ENCODE measurements around the gene RTTN.

RTTN gene

GRCh38 chr18:70075906-70076305 is 129.6 kb downstream of the RTTN start:
- DNase-seq = no peak

- no peak for DNase-seq
These were observed 131.4 kb downstream of the RTTN start for GRCh38 chr18:70074116-70074515.

GRCh38 chr18:70073432-70073831 is 132.1 kb downstream of the RTTN start:
- DNase-seq = no peak

DNA sequence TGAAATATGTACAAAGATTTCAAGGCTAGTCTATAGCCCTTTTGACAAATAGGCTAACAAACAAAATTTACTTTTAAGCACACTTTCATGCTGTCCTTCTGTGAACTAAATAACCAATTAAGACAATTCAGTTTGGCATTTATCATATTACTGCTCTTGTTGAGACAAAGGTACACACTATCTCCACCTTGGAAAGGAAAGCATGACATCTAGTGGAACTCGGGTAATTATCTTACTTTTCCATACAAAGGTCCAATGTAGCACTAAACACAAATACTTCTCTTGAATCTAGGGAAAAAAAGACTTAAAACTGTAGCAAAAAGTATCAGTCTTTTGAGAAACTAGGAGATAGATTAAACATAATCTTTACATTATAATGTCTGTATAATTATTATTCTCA is 132.8 kb downstream of the RTTN start:
- DNase-seq = peak in 1 of 5 donors; percentile 8

DNA sequence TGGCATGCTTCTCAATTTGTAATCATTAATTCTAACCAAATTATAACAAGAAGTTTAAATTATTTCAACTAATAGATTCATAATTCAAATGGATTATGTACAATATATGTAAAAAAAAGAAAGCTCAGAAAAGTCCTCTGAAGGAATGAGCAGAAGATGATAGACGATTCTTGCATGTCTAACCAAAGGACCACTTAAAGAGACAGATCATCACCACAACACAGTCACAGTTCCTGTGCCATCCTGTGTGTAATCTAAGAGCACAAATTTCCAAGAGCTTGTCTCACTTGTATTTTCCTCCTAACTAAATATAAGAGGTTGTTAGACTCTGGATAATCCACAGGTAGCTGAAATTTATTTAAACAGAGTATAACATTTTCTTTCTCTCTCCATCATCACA is 135.5 kb downstream of the RTTN start:
- DNase-seq = no peak

DNA sequence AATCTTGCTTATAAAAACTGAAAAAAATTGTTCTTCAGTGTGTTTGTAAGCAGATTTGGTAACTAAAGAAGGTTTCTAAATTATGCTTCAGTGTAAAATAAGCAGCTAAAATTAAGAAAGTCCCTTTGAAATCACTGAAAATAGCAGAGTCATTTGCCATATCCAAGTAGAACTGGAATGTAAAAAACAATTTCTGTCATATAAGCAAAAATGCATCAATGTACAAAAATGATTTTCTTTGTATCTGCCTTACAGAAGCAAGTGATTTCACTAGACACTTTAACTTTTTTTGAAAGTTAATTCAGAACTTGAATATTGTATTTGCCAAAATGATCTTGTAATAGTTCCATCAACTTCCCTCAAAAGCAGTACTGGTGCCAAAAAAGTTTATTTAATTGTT is 136.1 kb downstream of the RTTN start:
- DNase-seq = no peak

- no peak for DNase-seq
These were observed 136.5 kb downstream of the RTTN start for GRCh38 chr18:70068981-70069380.

- no peak for DNase-seq
These were observed 145.8 kb downstream of the RTTN start for GRCh38 chr18:70059684-70060083.

DNA sequence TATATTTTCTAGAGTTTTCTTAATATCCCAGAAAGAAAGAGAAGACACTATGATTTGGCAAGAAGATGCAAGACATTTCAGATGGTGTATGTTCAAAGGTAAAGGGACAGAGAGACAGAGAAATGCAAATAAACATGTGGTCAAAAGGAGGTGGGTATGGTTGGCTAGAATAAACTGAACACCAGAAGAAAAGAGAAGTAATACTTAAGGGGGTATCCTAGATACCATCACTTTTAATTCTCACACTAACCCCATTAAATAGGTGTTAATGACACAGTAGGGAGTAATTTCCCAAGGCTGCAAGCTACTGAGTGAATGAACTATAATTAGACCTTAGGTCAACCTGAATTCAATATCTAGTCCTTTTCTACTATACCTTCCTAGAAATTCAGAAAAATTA is 146.6 kb downstream of the RTTN start:
- DNase-seq = no peak

DNA sequence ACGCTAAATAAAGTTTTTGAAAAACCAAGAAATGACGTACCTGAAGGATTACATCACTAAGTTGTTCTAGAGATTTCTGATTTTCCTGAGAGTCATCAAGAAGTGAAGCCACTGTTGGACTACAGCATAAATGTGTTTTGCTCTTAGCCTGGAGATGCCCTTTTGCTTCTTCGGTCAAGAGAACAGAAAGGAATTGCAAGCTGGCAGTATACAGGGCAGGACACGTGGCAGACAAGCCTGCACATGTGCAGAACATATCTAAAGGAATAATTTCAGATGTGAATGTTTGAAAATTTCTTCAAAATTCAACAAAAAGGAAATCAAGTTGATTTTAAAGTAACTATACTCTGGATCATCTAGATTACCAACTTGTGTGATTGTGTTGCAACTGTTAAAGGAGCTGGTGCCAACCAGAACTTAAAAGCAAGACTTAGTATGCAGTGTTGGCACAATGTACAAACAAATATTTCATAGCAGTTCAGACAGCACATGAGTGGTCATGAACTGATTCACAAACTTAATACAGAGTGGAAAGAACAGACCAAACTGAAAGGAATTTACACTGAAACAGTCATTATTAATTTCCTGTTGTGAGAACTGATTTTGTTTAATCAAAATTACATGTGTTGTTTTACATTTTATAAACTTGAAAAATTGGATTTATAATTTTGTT is 157.4 kb downstream of the RTTN start:
- DNase-seq = no peak

GRCh38 chr18:70046796-70047195 is 158.7 kb downstream of the RTTN start:
- no peak for DNase-seq

DNA sequence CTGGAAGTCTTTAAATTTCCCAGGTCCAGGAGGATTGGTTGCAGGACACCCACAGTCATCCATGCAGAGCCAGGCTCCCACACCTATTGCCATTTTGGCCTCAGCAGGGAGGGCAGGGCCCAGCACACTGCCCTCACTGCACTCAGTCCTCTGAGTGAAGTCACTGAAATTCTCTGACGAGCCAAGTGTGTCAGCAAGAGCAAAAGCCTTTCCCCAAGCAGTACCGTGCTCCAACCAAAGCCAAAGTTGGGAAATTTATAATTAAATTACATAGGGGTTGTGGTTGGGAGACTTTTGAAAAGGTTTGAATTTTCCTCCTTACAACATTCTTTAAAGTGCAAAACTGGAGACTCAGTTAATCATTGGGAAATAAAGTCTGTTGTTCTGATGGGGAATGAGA is 159.3 kb downstream of the RTTN start:
- no peak for DNase-seq

DNA sequence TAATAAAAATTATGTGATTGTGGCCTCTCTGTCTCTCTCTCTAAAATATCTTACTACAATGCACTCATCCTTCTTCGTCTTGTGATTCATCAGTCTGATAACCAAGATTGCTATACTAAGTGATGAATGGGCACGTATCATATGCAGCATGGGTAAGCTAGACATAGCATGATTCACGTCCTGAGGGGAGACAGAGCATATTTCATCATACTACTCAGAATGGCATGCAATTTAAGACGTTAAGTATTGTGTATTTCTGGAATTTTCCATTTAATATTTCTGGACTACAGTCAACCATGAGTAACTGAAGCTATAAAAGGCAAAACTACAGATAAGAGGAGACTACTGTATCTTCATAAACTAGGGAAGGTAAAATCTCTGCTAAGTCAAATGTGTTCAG is 160.9 kb downstream of the RTTN start:
- DNase-seq = no peak

DNA sequence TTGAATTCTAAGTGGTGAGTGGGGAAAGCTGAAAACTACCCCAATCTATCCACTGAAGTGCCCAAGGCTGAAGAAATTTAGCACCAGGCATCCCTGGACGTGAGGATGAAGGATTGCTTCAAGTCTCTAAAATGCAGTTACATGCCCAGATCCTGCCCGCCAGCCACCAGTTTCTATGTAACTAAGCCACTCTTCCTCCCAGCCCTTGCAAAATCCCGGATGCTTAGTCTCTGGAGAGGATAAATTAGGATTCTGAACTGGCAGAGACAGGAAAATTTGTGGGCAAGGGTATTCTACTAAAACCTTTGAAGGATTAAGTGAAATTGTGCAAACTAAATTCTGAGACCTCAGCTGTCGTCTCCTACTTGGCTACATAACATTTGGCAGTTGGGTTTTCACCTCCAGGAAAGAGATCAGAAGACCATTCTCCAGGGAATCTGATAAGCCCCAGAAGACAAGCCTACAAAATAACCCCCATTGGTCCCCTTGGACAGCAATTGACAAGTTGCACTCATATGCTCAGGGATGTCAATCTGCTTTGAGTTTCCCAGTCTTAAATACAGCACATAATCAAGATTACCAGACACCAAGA is 163.9 kb downstream of the RTTN start:
- no peak for DNase-seq

- no peak for DNase-seq
These were observed 166.3 kb downstream of the RTTN start for GRCh38 chr18:70039186-70039585.

- DNase-seq = no peak
These were observed 167.9 kb downstream of the RTTN start for GRCh38 chr18:70037431-70038061.

- DNase-seq = no peak
These were observed 168.6 kb downstream of the RTTN start for GRCh38 chr18:70036771-70037347.

DNA sequence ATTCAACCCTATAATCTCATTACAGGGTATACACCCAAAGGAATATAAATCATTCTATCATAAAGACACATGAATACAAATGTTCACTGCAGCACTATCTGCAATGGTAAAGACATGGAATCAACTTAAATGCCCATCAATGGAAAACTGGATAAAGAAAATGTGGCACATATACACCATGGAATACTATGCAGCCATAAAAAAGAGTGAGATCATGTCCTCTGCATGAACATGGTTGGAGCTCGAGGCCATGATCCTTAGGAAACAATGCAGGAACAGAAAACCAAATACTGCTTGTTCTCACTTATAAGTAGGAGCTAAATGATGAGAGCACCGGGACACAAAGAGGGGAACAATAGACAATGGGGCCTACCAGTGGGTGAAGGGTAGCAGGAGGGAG is 169.3 kb downstream of the RTTN start:
- DNase-seq = no peak

GRCh38 chr18:70031221-70031620 is 174.3 kb downstream of the RTTN start:
- no peak for DNase-seq

DNA sequence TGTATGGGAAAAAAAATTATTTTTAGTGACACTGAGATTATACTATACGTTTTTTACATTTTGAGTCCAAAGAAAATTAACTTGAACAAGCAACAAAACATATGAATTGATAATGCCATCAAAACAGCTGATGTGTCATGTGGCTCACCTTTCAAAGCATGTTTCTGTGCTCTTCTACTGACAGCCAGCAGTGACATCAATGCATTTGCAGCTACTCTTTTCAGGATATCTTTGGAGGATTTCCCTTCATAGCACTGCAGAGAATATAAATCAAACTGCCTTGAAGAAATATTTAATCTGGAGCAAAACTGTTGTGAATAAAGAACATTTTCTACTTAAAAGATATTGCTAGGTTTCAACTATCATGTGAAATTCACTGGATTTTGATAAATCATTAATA is 174.8 kb downstream of the RTTN start:
- no peak for DNase-seq

- no peak for DNase-seq
These were observed 176.3 kb downstream of the RTTN start for GRCh38 chr18:70029163-70029562.

GRCh38 chr18:70028734-70029133 is 176.8 kb downstream of the RTTN start:
- no peak for DNase-seq

- no peak for DNase-seq
These were observed 177.4 kb downstream of the RTTN start for GRCh38 chr18:70028084-70028483.

- DNase-seq = no peak
These were observed 179.9 kb downstream of the RTTN start for GRCh38 chr18:70025580-70025979.
